AG08395 (cell line): ENCODE results near the gene SH2D5.
"Not testable (repeated sequence)": the region's sequence is repeated elsewhere in the genome, so short reads cannot be mapped to it uniquely, and the experiment has no call there.

ENCODE experiments used
- DNase-seq: peaks from one replicate; pipeline ENCODE4 v3.0.0; 2012; ENCODE audit warnings: mixed read lengths, low spot score

The SH2D5 gene

DNA sequence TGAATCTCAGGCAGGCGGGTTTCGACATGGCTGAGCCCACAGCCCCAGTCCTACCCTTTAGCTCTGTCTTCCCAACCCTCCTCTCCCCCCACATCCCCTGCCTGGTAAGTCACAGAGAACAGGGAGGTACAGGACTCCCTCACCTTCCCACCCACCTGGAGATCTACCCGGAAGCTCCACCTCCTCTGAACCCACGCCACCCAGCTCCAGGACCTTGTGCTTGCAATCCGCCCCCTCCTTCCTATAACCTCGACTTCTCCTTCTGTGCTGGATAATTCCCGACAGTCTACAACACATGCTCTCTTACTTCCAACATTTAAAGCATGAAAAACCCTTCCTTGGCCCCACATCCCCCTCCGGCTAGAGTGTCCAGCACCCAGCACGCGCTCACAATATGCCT, 37.0 kb downstream of the SH2D5 start:
- DNase-seq = no peak

DNA sequence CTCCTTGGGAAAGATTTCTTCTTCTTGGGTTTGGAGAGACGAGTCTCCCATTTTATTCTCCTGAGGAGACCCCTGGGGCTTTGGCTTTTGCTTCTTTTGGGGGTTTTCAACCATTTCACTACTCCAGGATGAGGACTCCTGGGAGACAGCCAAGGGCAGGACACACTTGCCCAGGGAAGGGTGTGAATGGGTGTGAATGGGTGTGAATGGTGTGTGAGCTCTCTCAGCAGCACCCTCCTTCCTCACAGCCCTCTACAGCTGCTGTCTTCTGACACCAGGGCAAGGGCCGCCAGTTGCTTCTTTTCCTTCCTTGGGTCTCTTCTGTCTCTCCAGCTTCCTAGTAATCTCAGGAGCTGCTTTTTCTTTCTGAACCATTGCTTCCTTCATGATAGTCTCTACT, 38.9 kb downstream of the SH2D5 start:
- no peak for DNase-seq

DNA sequence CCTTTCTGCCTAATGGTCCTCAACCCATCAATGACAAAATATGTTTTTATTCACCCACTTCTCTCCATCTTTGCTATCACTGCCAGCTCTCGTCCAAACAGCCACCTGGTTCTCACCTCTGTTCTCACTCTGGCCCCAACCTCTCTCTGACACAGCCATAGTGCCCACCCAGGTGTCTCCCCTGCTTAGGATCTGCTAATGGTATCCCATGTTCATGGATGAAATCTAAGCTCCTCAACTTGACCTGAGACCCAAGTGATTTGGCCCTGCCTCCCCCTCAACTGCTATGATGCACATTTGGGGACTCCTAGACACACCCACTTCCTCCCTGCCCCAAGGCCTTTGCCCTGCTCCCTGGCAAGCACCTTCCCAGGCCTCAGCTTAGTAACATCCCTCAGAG, 40.6 kb downstream of the SH2D5 start:
- no peak for DNase-seq

DNA sequence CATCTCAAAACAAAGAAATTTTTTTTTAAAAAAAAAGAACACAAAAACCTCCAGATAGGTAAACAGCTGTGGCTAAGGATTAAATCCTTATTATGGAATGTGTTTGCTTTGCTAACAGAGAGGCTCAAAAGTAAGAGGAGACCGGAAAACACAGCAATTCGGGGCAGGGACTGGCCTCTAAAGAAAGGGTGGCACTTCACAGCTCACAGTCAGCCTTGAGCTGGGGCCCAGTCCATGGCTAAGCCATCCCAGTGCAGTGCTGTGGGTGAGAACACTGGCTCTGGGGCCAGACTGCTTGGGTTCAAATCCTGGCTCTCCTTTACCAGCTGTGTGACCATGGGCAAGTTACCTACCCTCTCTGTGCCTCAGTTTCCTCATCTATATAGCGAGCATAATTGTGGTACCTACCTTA, 42.9 kb downstream of the SH2D5 start:
- DNase-seq = no peak

DNA sequence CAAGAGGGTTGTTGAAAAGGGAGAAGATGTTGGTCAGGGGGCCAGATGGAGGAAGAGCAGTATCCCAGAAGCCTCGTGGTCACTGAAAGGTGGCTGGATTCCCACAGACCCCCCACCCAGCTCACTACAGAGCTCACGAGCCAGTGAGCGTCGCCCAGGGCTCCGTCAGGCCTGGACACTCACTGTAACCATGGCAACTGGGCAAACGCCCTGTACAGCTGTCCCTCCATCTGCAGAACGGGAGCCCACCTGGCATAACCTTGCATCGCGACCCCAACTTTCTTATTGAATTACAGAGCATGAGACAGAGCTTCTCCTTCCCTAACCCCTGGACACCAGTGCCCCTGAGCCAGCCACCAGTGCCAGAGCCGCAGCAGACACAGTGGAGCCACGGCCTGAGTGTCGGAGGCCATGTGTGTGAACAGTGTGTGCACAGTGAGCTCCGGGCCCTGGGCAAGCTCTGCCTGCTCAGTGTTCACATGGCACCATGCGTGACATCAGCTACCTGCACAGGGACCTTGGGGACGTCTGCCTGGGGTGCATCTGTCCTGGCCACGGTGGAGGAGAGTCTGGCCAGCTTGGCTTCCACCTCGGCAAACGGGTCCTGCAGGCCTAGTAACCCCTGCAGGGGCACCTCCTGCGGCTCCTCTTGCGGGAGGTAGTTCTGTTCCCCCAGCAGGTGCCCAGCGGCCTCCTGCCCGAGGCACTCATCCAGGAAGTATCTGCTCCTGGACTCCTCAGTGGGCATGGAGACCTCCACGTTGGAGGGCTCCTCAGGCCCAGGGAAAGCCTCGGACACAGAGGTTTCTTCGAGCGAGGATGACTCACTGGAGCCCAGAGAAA, 45.4 kb downstream of the SH2D5 start:
- no peak for DNase-seq

DNA sequence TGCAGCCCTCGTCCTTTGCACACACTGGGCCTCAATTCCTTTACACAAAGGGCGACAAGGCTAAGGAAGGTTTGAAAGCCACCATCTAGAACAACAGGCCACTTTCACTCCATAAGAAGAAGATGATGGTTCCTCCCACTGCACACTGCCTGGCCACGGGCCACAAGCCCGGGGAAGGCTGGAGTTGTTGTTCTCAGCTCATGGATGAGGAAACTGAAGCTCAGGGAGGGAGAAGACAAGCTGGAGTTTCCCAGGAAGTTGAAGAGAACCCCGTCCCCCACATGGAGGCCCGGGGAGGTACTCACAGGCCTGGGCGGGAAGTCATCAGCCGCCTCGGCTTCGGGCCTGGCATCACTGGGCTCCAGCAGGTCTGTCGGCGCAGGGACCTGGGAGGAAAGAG, 46.8 kb downstream of the SH2D5 start:
- DNase-seq = no peak

DNA sequence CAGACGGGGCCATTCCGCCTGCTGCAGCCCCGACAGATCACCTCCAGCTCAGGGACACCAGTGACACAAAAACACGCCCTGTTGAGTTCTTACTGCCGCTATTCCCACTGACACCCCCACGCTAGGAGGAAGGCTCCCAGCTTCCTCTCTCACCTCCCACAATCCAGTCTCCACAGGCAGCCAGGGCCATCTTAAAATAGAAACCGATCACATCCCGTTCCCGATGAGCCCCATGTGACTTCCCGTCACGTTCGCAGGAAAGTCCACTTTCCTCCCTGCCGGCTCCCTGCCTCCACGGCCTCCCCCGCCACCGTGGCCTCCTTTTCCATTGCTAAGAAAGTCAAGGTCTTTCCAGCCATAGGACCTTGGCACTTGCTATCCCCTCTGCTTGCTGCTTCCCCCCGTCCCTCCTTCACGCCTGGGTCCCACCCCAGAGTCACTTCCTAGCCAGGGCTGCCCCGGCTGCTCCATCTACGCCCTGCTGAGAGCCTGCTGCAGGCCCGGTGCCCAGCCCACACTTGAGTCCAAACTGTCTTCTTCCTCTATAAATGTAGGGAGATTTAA, 47.3 kb downstream of the SH2D5 start:
- DNase-seq = no peak

DNA sequence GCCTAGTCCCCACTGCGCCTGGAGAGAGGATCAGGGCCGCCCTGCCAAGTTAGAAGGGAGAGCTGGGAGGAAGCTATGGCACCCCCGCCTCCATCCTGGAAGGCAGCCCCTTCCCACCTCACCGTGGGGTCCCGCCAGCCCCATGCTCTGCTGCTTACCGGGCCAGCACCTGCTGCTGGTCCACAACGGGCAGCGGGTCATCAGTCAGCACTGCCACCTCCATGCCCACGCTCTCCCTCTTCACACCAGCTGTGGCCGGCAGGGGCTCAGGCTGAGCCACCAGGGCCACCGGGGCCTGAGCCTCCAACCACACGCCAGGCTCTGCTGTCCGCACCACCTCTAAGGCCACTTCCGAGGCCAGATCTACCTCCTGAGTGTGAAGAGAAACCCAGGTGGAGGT, 47.9 kb downstream of the SH2D5 start:
- DNase-seq = no peak

DNA sequence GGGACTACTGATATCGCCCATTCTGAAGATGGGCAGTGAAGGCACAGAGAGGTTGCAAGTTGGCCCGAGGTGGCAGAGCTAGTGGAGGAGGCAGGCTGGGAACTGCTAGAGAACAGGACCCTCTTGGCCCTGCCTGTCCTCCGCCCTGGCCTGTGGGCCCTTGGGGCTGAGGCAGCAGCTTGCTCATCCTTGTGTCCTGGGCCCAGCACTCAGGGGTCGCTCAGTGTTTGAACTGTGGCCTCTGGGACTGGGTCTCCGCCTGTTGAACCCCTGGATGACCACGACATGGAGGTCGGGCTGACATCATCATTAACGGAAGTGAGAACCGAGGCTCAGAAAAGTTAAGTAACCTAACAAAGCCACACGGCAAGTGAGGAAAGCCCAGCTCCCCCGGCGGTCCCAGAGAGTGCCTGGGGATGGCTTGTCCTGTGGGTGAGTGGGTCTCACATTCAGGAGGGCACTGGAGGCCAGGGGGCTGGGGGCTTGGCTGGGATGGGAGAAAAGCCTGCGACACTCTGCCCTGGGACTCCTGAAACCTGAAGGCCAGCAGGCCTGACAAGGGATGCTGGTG, 48.4 kb downstream of the SH2D5 start:
- DNase-seq = no peak

DNA sequence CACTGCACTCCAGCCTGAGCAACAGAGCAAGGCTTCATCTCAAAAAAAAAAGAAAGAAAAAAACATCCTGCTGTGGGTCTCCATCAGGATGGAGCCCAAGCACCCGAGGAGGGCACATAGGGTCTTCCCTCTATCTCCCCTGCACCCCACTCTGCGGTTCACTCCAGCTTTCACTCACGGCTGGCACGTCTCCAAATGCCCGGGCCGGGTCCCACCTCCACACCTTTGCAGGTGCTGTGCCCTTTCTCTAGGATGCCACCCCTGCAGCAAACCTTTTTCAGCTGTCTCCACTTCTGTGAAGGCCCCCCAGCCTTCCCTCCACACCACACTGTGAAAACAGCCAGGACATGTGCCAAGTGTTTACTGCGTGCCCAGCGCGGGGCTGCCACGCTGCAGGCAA, 48.9 kb downstream of the SH2D5 start:
- no peak for DNase-seq

DNA sequence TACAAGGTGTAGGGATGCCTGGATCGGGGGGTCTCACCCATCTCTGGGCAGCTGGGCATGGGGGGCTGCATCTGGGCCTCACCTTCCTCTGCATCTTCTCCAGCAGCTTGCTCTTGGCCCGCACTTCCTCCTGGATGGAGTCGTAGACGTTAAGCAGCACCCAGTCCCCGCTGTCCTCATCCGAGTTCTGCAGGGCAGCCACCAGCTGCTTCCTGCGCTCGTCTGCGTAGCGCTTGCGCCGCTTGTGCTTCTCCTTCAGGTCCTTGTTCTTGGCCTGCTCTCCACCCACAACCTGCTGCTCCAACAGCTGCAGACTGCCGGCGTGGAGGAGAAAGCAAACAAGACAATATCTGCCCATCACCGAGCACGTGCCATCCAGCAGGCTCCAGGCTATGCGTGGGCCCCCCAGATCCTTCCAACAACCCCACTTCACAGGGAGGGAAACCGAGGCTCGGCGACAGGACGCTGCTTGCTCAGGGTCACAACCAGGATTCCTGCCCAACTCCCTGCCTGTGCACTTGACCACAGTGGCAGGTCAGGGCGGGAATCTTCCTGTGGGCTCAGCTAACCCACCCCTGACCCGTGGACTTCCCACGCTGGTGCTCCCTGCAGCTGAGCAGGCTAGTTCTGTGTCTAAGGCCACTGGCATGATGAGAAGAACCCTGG, 49.8 kb downstream of the SH2D5 start:
- no peak for DNase-seq

DNA sequence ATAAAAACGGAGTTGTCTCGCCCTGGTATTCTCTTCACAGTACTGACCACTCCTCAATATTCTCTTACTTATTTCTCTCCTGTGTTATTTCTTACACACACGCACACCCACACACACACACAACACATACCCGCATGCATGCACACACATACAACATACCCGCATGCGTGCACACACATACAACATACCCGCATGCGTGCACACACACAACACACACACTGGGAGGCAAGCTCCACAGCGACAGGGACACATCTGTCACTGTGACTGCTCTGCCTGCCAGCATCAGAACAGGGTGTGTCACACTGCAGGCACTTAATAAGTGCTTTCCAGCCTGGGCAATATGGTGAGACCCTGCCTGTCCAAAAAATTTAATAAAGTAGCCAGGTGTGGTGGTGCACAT, 50.5 kb downstream of the SH2D5 start:
- DNase-seq = no peak

DNA sequence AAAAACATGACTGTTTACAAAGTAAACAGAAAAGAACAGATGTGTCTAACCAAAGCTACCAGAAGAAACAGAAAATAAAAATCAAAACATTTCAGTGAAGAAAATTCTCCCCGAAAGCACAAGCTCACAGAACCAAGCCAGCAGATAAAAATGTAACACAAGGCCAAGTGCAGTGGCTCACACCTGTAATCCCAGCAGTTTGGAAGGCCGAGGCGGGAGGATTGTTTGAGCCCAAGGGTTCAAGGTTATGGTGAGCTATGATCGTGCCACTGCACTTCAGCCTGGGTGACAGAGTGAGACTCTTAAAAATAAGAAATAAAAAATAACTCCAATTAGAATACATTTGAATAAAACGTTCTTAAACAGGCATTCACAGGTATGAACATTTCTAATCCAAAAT, 52.2 kb downstream of the SH2D5 start:
- no peak for DNase-seq

DNA sequence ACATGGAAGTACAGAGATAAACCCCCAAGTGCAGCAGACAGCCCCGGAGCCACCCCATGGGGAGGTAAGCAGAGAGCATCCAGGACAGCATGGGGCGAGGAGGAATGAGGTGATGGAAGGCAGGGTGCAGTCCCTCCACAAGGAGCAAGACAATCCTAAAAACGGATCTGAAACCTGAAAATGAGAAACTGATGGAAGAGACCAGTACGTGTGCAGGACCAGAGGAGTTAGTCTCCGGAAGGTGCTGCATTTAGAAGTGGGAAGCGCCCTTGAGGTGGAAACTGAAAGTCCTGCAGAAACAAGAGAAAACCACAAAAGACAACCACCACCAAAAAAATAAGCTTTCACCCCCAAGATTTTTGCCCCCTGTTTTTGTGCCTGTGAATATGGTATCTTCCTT, 53.9 kb downstream of the SH2D5 start:
- DNase-seq = no peak

DNA sequence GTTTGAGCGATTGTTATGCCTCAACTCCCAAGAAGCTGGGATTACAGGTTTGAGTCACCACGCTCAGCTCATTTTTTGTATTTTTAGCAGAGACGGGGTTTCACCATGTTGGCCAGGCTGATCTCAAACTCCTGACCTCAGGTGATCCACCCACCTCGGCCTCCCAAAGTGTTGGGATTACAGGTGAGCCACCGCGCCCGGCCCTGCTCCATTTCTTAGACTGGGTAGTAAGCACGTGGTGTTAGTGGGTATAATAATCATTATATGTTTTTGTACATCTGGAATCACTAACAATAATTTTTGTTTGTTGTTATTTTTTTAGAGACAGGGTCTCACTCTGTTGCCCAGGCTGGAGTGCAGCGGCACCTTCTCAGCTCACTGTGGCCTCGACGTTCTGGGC, 58.9 kb downstream of the SH2D5 start:
- not testable (repeated sequence) for DNase-seq

DNA sequence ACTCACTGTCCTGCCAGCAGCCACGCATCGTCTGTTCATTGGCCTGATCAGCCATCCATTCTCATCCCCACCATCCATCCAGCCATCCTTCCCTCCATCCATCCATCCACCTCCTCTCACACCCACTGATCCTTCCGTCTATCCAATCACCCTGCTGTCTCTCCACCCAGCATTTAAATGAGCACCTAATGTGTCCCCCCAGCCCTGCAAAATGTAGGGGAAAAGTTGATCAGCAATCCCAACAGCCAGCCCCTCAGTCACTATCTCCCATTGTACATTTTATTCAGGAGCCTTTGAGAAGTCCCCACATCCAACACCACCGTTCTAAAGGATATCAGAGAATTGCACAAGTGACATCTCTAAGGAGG, 60.3 kb downstream of the SH2D5 start:
- DNase-seq = no peak

DNA sequence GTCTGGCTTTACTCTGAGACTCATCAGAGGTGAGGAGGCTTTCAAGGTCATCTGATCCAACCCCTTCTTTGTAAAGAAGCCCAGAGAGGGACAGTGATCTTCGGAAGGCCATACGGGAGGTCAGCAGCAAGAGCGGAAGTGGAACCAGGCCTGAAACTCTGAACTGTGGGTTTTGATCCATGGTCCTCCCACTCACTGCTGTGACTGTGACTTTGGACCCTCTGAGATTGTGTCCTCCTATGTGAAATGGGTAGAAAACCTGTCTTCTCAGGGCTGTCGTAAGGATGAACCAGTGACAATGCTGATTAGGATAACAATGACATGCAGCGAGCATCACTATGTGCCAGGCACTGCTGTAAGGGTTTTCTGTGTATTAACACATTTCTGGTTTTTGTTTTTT, 61.6 kb downstream of the SH2D5 start:
- no peak for DNase-seq
